GM21360 (cell line): ENCODE data around the gene ANAPC15.
"Not testable (repeated sequence)": the region's sequence is repeated elsewhere in the genome, so short reads cannot be mapped to it uniquely, and the experiment has no call there.

ENCODE experiments used
- ATAC-seq: cut with Tn5 transposase; IDR thresholded peaks from one replicate; pipeline ENCODE4 v1.9.1; 2021; ENCODE audit warnings: mild to moderate bottlenecking, moderate library complexity; ENCODE audit not compliant: unreplicated experiment

Gene ANAPC15

GRCh38 chr11:72112143-72112977 lies at the start of gene ANAPC15:
Gene ANAPC15, minus strand, starts transcription at chr11:72112695. Its CDS starts 1,419 bp downstream, at chr11:72111276.
- peak; percentile 86 for ATAC-seq

GRCh38 chr11:72160319-72160718 lies 47.8 kb upstream of the ANAPC15 start:
- no peak for ATAC-seq

- ATAC-seq: no peak
Measured at GRCh38 chr11:72157131-72157530, 44.6 kb upstream of the ANAPC15 start.

GRCh38 chr11:72155751-72156150 lies 43.3 kb upstream of the ANAPC15 start:
- no peak for ATAC-seq

GRCh38 chr11:72154816-72155215 lies 42.3 kb upstream of the ANAPC15 start:
- ATAC-seq: no peak

- not testable (repeated sequence) for ATAC-seq
Measured at GRCh38 chr11:72153874-72154273, 41.4 kb upstream of the ANAPC15 start.

GRCh38 chr11:72150882-72151281 lies 38.4 kb upstream of the ANAPC15 start:
- no peak for ATAC-seq

GRCh38 chr11:72146625-72147024 lies 34.1 kb upstream of the ANAPC15 start:
- ATAC-seq: no peak

GRCh38 chr11:72144807-72145565 lies 32.5 kb upstream of the ANAPC15 start:
- no peak for ATAC-seq

- not testable (repeated sequence) for ATAC-seq
Measured at GRCh38 chr11:72142543-72142942, 30.0 kb upstream of the ANAPC15 start.

- not testable (repeated sequence) for ATAC-seq
Measured at GRCh38 chr11:72142086-72142485, 29.6 kb upstream of the ANAPC15 start.

- no peak for ATAC-seq
Measured at GRCh38 chr11:72141066-72141465, 28.6 kb upstream of the ANAPC15 start.

GRCh38 chr11:72140661-72141060 lies 28.2 kb upstream of the ANAPC15 start:
- ATAC-seq: no peak

GRCh38 chr11:72139500-72139899 lies 27.0 kb upstream of the ANAPC15 start:
- no peak for ATAC-seq

GRCh38 chr11:72138821-72139390 lies 26.4 kb upstream of the ANAPC15 start:
- ATAC-seq: no peak

- ATAC-seq: no peak
Measured at GRCh38 chr11:72136684-72137262, 24.3 kb upstream of the ANAPC15 start.

- no peak for ATAC-seq
Measured at GRCh38 chr11:72135891-72136683, 23.6 kb upstream of the ANAPC15 start.

GRCh38 chr11:72135473-72135872 lies 23.0 kb upstream of the ANAPC15 start, which contains the start of gene FOLR3:
Gene FOLR3, plus strand, starts transcription at chr11:72135725. Its CDS starts 228 bp downstream, at chr11:72135953.
- not testable (repeated sequence) for ATAC-seq

GRCh38 chr11:72132646-72133045 lies 20.2 kb upstream of the ANAPC15 start:
- ATAC-seq: no peak

GRCh38 chr11:72129381-72129780 lies 16.9 kb upstream of the ANAPC15 start:
- ATAC-seq: no peak
